ENCODE data around the gene HECTD4.
"Not testable (repeated sequence)": the region's sequence is repeated elsewhere in the genome, so short reads cannot be mapped to it uniquely, and the experiment has no call there.

The HECTD4 gene

GRCh38 chr12:112160611-112161010 lies 221.6 kb downstream of the HECTD4 start:
- H3K4me3 Mint-ChIP-seq = no peak overlapping the region
- TF ChIP-seq CTCF (IDR thresholded peaks at IDR 0.05; ENCODE audit: unreplicated experiment in 3 of 3) = no peak
- H3K4me1 Mint-ChIP-seq = no peaks in the 10 kb centered on the region
- no peak overlapping the region for H3K27ac Mint-ChIP-seq
- H3K36me3 Mint-ChIP-seq (ENCODE audit: low read depth) = peaks cover 67% of the 10 kb centered on the region
- no peaks in the 10 kb centered on the region for H3K27me3 Mint-ChIP-seq (ENCODE audit: low read depth)
- peaks cover 26% of the 10 kb centered on the region for H3K9me3 Mint-ChIP-seq

- no peaks in the 10 kb centered on the region for H3K4me1 Mint-ChIP-seq
- peaks cover 79% of the 10 kb centered on the region for H3K36me3 Mint-ChIP-seq (ENCODE audit: low read depth)
- H3K27ac Mint-ChIP-seq = no peak overlapping the region
- no peaks in the 10 kb centered on the region for H3K27me3 Mint-ChIP-seq (ENCODE audit: low read depth)
- no peak overlapping the region for H3K4me3 Mint-ChIP-seq
- no peak for TF ChIP-seq CTCF (IDR thresholded peaks at IDR 0.05; ENCODE audit: unreplicated experiment in 3 of 3)
- peaks cover 28% of the 10 kb centered on the region for H3K9me3 Mint-ChIP-seq
Measured at GRCh38 chr12:112159146-112159541, 223.1 kb downstream of the HECTD4 start.

GRCh38 chr12:112158461-112159145 lies 223.6 kb downstream of the HECTD4 start:
- not testable (repeated sequence) for H3K27me3 Mint-ChIP-seq (ENCODE audit: low read depth); H3K4me3 Mint-ChIP-seq; H3K27ac Mint-ChIP-seq; H3K4me1 Mint-ChIP-seq
- Mint-ChIP-seq H3K36me3 (ENCODE audit: low read depth) (peaks cover 85% of the 10 kb centered on the region), H3K9me3 (peaks cover 30% of the 10 kb centered on the region)

- peaks cover 27% of the 10 kb centered on the region for H3K9me3 Mint-ChIP-seq
- no peak for TF ChIP-seq CTCF (IDR thresholded peaks at IDR 0.05; ENCODE audit: unreplicated experiment in 3 of 3)
- H3K36me3 Mint-ChIP-seq (ENCODE audit: low read depth) = peaks cover 80% of the 10 kb centered on the region
- H3K4me3 Mint-ChIP-seq = no peak overlapping the region
- H3K27me3 Mint-ChIP-seq (ENCODE audit: low read depth) = no peaks in the 10 kb centered on the region
- H3K27ac Mint-ChIP-seq = peak overlapping the region in 2 of 3 experiments; percentile 14 to 65
- no peaks in the 10 kb centered on the region for H3K4me1 Mint-ChIP-seq
Measured at GRCh38 chr12:112153893-112154219, 228.4 kb downstream of the HECTD4 start.

- H3K9me3 Mint-ChIP-seq = peaks cover 26% of the 10 kb centered on the region
- no peaks in the 10 kb centered on the region for H3K27me3 Mint-ChIP-seq (ENCODE audit: low read depth)
- H3K36me3 Mint-ChIP-seq (ENCODE audit: low read depth) = peaks cover 80% of the 10 kb centered on the region
- no peak overlapping the region for H3K4me3 Mint-ChIP-seq
- H3K27ac Mint-ChIP-seq = peak overlapping the region; percentile 14 to 65 (median 23)
- no peaks in the 10 kb centered on the region for H3K4me1 Mint-ChIP-seq
- no peak for TF ChIP-seq CTCF (IDR thresholded peaks at IDR 0.05; ENCODE audit: unreplicated experiment in 3 of 3)
Measured at GRCh38 chr12:112153181-112153892, 228.9 kb downstream of the HECTD4 start.

- Mint-ChIP-seq H3K36me3 (ENCODE audit: low read depth) (peaks cover 72% of the 10 kb centered on the region), H3K27ac (peak overlapping the region in 1 of 3 experiments; percentile 12), H3K4me1 (no peaks in the 10 kb centered on the region), H3K27me3 (ENCODE audit: low read depth) (no peaks in the 10 kb centered on the region), H3K4me3 (no peak overlapping the region), H3K9me3 (peaks cover 14% of the 10 kb centered on the region)
- TF ChIP-seq CTCF (IDR thresholded peaks at IDR 0.05; ENCODE audit: unreplicated experiment in 3 of 3) = no peak
Measured at GRCh38 chr12:112151766-112152541, 230.3 kb downstream of the HECTD4 start.

Measured in nephron (organoid).